ENCODE data around the gene QTRT2. TPM values are rescaled to one million over a fixed set of nuclear protein-coding genes. Genes with fewer than 3 reads are reported as not detected.

The QTRT2 gene
- 17.3 TPM for polyA plus RNA-seq (2013)

DNA sequence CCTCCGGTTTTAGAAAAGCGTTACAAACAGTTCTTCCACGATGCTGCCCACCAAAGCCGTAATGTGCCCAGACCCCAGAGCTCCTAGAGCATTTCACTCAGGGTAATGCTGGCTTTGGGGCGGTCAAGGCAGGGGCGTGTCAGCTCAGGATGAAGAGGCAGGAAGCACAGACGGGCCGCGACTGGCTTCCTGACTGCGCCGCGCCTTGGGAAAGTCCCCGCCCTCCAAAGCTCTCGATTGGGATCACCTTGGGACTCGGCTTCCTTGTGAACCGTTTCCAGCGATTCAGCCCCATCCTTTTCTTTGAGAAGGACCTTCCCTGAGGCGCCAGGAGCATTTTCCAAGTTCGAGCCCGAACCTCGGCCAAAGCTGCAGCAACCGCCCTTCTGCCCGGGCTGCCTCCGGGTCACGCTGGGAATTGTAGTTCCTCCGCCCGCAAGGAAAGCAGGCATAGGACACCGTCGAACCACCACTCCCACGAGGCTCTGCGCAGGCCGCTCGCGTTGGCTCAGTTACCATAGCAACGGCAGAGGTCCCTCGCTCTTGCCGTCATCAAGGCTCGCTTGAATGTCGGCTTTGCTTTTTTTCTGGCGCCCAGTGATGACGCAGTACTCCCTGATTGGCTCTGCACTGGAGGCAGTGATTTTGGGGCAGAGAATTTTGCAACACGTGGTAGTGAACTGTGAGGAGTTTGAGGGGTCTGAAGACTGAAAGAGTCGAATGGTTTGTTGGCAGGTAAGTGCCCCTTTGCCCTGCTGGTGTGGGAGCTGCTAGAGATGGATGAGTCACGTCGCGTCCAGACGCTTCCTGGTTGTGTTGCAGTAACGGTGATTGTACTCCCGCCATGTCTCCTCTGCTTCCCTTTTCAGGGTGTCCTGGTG lies at the start of gene QTRT2, which contains the start of gene CCDC191:
TSS of gene QTRT2 (plus strand) at position 608 of the 881 bp plus-strand sequence. CDS start 8,521 bp downstream, outside the sequence.
TSS of gene CCDC191 (minus strand) at position 397 of the 881 bp plus-strand sequence. CDS start at position 337, 60 bp downstream.
- H3K36me3 ChIP-seq (ENCODE audit: control insufficient read depth in 4 of 4, insufficient read depth in 4 of 4, low read length in 3 of 4): peaks cover 2 to 15% (median 6%) of the 10 kb centered on the region in 4 experiments
- no peaks in the 10 kb centered on the region for H3K9me3 ChIP-seq (ENCODE audit: control extremely low read depth in 1 of 5, control insufficient read depth in 4 of 5, insufficient read depth in 2 of 5, low read depth in 1 of 5, low read length in 4 of 5)
- DNase-seq: peak; percentile 99 to 100 (median 100)
- peak within 1 kb of the TSS; percentile 86 to 93 for H3K27ac ChIP-seq (ENCODE audit: insufficient read depth in 1 of 2, low read depth in 1 of 2, low read length in 2 of 2, poor library complexity in 1 of 2, severe bottlenecking in 2 of 2)
- peak within 1 kb of the TSS; percentile 81 to 100 (median 89) for H3K4me3 ChIP-seq (ENCODE audit: control insufficient read depth in 1 of 7, extremely low read depth in 1 of 7, insufficient read depth in 4 of 7, low read depth in 2 of 7, low read length in 6 of 7)
- ChIA-PET CTCF (interaction anchor here (1.1 to 2.0 kb wide), 2 partner anchors 208 to 212 kb away, joined by 3 to 7 read pairs; no protein-coding TSS in a partner anchor), POLR2A (interaction anchor here (0.5 kb wide), 1 partner anchor 1038 kb away, joined by 3 read pairs; no protein-coding TSS in a partner anchor)
- H3K27me3 ChIP-seq (replicated peaks in 2 of 5; ENCODE audit: control insufficient read depth in 4 of 5, insufficient read depth in 5 of 5, low read length in 4 of 5): no peaks in the 10 kb centered on the region
- peaks cover 4 to 28% (median 10%) of the 10 kb centered on the region in 4 experiments for H3K4me1 ChIP-seq (ENCODE audit: control extremely low read depth in 1 of 4, control insufficient read depth in 4 of 4, insufficient read depth in 4 of 4, low read length in 3 of 4)
- 0% methylated on average over 42 of the region's 49 CpGs for WGBS (ENCODE audit: insufficient coverage)

DNA sequence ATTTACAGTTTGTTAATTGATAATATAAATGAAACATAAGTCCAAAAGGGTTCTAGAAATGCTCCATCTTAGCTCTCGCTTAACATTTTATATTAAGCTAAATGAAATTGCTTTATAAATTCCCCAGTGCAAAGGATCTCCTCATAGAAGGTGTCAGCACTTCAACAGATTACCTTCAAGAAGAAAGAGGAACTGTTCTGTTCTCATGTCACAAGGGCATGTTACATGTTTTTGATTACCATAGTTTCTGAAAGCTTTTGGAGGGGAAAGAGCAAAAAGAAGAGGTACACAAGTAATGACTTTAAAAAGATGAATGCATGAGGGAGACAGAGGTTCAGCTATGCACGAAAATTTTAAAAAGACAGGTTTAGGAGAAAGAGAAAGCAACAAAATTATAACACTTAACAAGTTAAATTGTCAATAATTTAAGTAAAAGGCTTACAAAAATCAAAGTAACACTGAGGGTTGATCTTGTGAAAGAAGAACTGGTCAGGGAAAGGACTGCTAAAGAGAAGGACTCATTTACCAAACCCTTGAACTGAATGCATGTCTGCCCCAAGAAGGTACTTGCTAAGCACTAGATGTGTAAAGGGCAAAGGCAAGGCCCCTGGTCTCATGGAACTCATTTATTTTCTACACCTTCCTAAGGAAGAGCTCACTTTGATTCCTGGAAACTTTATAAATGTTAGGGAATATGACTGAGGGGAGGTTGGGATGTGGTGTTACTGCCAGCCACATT lies 45.3 kb upstream of the QTRT2 start:
- H3K9me3 ChIP-seq (ENCODE audit: control extremely low read depth in 1 of 5, control insufficient read depth in 4 of 5, insufficient read depth in 2 of 5, low read depth in 1 of 5, low read length in 4 of 5): no peaks in the 10 kb centered on the region
- ChIA-PET CTCF (interaction anchor here (0.6 to 1.1 kb wide), 3 partner anchors 11 to 204 kb away, joined by 3 to 4 read pairs (median 3); no protein-coding TSS in a partner anchor), POLR2A (no interaction called here)
- no peak overlapping the region for H3K4me3 ChIP-seq (ENCODE audit: control insufficient read depth in 1 of 7, extremely low read depth in 1 of 7, insufficient read depth in 4 of 7, low read depth in 2 of 7, low read length in 6 of 7)
- peaks cover 0 to 2% (median under 1%) of the 10 kb centered on the region in 4 experiments for H3K36me3 ChIP-seq (ENCODE audit: control insufficient read depth in 4 of 4, insufficient read depth in 4 of 4, low read length in 3 of 4)
- no peak overlapping the region for H3K27ac ChIP-seq (ENCODE audit: insufficient read depth in 1 of 2, low read depth in 1 of 2, low read length in 2 of 2, poor library complexity in 1 of 2, severe bottlenecking in 2 of 2)
- peak in 2 of 3 donors; percentile 14 to 21 for DNase-seq
- H3K4me1 ChIP-seq (ENCODE audit: control extremely low read depth in 1 of 4, control insufficient read depth in 4 of 4, insufficient read depth in 4 of 4, low read length in 3 of 4): no peaks in the 10 kb centered on the region
- H3K27me3 ChIP-seq (replicated peaks in 2 of 5; ENCODE audit: control insufficient read depth in 4 of 5, insufficient read depth in 5 of 5, low read length in 4 of 5): no peaks in the 10 kb centered on the region
- WGBS (ENCODE audit: insufficient coverage): no CpG with 5 or more reads among the region's 2 CpGs

DNA sequence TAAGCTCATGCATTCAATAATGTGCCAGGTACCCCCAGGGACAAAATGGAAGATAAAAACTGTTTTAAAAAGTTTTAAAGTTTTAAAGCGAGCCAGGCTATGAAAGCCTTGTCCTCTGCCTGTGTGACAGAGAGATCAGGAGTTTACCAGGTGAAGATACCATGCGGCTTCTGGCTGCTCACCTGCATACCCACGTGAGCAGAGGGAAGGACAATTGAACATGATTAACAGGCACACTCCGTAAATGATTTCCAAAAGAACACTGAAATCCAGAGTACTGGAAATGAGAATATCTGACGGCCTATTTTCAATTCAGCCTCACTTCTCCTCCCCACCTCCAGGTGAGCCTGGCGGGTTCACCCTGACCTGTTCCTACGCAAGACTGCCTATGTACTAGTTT lies 42.3 kb upstream of the QTRT2 start:
- peaks cover 0 to 3% (median 0%) of the 10 kb centered on the region in 4 experiments for H3K36me3 ChIP-seq (ENCODE audit: control insufficient read depth in 4 of 4, insufficient read depth in 4 of 4, low read length in 3 of 4)
- POLR2A ChIA-PET: no interaction called here
- H3K4me1 ChIP-seq (ENCODE audit: control extremely low read depth in 1 of 4, control insufficient read depth in 4 of 4, insufficient read depth in 4 of 4, low read length in 3 of 4): no peaks in the 10 kb centered on the region
- no peaks in the 10 kb centered on the region for H3K9me3 ChIP-seq (ENCODE audit: control extremely low read depth in 1 of 5, control insufficient read depth in 4 of 5, insufficient read depth in 2 of 5, low read depth in 1 of 5, low read length in 4 of 5)
- no peak overlapping the region for H3K4me3 ChIP-seq (ENCODE audit: control insufficient read depth in 1 of 7, extremely low read depth in 1 of 7, insufficient read depth in 4 of 7, low read depth in 2 of 7, low read length in 6 of 7)
- no peak overlapping the region for H3K27ac ChIP-seq (ENCODE audit: insufficient read depth in 1 of 2, low read depth in 1 of 2, low read length in 2 of 2, poor library complexity in 1 of 2, severe bottlenecking in 2 of 2)
- CTCF ChIA-PET: no interaction called here
- 100% methylated on average over 6 of the region's 7 CpGs for WGBS (ENCODE audit: insufficient coverage)
- DNase-seq: no peak
- no peaks in the 10 kb centered on the region for H3K27me3 ChIP-seq (replicated peaks in 2 of 5; ENCODE audit: control insufficient read depth in 4 of 5, insufficient read depth in 5 of 5, low read length in 4 of 5)

DNA sequence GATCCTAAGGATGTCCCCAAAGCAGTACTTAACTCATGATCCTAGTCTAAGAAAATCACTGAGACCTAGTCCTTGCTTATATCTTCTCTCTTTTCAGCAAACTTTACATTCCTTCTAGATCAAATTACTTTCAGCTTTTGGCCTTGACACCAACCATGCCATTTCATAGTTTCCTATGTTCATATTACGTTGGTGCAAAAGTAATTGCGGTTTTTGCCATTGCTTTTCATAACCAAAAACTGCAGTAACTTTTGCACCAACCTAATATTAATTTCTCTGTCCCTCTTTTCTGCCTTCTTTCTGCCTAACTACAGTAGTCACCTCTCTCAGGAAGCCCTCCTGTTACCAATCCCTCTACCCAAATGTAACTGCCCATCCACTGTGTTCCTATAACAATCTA lies 37.1 kb upstream of the QTRT2 start:
- ChIA-PET POLR2A (no interaction called here), CTCF (no interaction called here)

DNA sequence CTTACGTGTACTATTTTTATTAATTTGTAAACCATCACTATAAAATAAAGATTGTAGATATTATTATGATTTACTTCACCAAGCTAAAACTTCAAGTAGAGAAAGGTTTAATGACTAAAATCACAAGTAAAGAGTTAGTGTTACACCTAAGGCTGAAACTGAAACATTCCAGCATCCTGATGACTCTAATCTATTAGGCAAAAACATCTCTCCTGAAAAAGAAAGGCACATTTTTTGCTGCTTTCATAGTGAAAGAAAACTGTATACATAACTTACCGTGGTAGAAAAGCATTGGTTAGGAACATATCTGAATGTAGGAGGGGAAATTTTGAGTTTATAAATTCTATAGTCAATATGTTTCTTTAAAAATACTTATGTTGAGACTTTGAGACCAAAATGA lies 35.6 kb upstream of the QTRT2 start:
- no peaks in the 10 kb centered on the region for H3K9me3 ChIP-seq (ENCODE audit: control extremely low read depth in 1 of 5, control insufficient read depth in 4 of 5, insufficient read depth in 2 of 5, low read depth in 1 of 5, low read length in 4 of 5)
- H3K36me3 ChIP-seq (ENCODE audit: control insufficient read depth in 4 of 4, insufficient read depth in 4 of 4, low read length in 3 of 4): peaks cover 0 to 2% (median 0%) of the 10 kb centered on the region in 4 experiments
- ChIA-PET POLR2A (interaction anchor here (0.6 kb wide), 1 partner anchor 12 kb away, joined by 4 read pairs; no protein-coding TSS in a partner anchor), CTCF (no interaction called here)
- no peak for DNase-seq
- peaks cover 0 to 3% (median 0%) of the 10 kb centered on the region in 4 experiments for H3K4me1 ChIP-seq (ENCODE audit: control extremely low read depth in 1 of 4, control insufficient read depth in 4 of 4, insufficient read depth in 4 of 4, low read length in 3 of 4)
- no peak overlapping the region for H3K27ac ChIP-seq (ENCODE audit: insufficient read depth in 1 of 2, low read depth in 1 of 2, low read length in 2 of 2, poor library complexity in 1 of 2, severe bottlenecking in 2 of 2)
- H3K4me3 ChIP-seq (ENCODE audit: control insufficient read depth in 1 of 7, extremely low read depth in 1 of 7, insufficient read depth in 4 of 7, low read depth in 2 of 7, low read length in 6 of 7): no peak overlapping the region
- WGBS (ENCODE audit: insufficient coverage): no CpG with 5 or more reads among the region's 2 CpGs
- no peaks in the 10 kb centered on the region for H3K27me3 ChIP-seq (replicated peaks in 2 of 5; ENCODE audit: control insufficient read depth in 4 of 5, insufficient read depth in 5 of 5, low read length in 4 of 5)

More for the DNA sequence above, 37.1 kb upstream of the QTRT2 start:
- Histone ChIP-seq H3K4me1 (ENCODE audit: control extremely low read depth in 1 of 4, control insufficient read depth in 4 of 4, insufficient read depth in 4 of 4, low read length in 3 of 4) (peaks cover 0 to 3% (median 0%) of the 10 kb centered on the region in 4 experiments), H3K4me3 (ENCODE audit: control insufficient read depth in 1 of 7, extremely low read depth in 1 of 7, insufficient read depth in 4 of 7, low read depth in 2 of 7, low read length in 6 of 7) (no peak overlapping the region), H3K9me3 (ENCODE audit: control extremely low read depth in 1 of 5, control insufficient read depth in 4 of 5, insufficient read depth in 2 of 5, low read depth in 1 of 5, low read length in 4 of 5) (no peaks in the 10 kb centered on the region), H3K27me3 (replicated peaks in 2 of 5; ENCODE audit: control insufficient read depth in 4 of 5, insufficient read depth in 5 of 5, low read length in 4 of 5) (no peaks in the 10 kb centered on the region), H3K27ac (ENCODE audit: insufficient read depth in 1 of 2, low read depth in 1 of 2, low read length in 2 of 2, poor library complexity in 1 of 2, severe bottlenecking in 2 of 2) (no peak overlapping the region), H3K36me3 (ENCODE audit: control insufficient read depth in 4 of 4, insufficient read depth in 4 of 4, low read length in 3 of 4) (peaks cover 0 to 2% (median 0%) of the 10 kb centered on the region in 4 experiments)
- 100% methylated on average over 2 of the region's 2 CpGs for WGBS (ENCODE audit: insufficient coverage)
- DNase-seq: no peak

DNA sequence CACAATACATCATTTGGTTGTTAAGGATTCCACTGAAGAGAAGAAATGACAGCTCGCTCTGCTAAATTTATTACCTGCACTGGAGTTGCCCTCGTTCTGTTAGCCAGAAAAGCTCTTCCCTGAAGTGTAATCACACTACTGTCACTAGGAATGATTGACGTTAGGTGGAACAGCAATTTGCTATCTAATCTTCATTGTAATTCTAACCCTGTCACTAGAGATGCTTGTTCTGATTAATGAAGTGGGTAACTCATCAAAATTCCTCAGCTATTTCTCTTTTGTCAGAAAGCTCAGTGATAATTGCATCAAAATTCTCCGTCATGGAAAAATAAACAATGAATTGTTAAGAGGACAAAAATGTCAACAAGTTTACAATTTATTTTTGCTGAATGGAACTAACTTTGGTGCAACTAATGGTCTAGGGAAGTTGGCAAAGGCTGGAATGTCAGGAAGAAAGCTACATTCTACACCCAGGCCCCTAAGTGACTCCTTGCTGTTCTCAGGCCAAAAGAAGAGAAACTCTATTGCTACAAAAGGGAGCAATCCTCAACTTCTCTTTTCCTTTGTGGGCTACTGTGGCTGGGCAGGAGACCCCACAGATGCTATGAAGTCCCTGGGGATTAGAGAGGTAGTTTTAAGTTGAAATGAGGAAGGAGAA lies 34.3 kb upstream of the QTRT2 start:
- WGBS (ENCODE audit: insufficient coverage): 97% methylated on average over 4 of the region's 4 CpGs
- Histone ChIP-seq H3K4me1 (ENCODE audit: control extremely low read depth in 1 of 4, control insufficient read depth in 4 of 4, insufficient read depth in 4 of 4, low read length in 3 of 4) (peaks cover 0 to 3% (median 0%) of the 10 kb centered on the region in 4 experiments), H3K27me3 (replicated peaks in 2 of 5; ENCODE audit: control insufficient read depth in 4 of 5, insufficient read depth in 5 of 5, low read length in 4 of 5) (no peaks in the 10 kb centered on the region), H3K9me3 (ENCODE audit: control extremely low read depth in 1 of 5, control insufficient read depth in 4 of 5, insufficient read depth in 2 of 5, low read depth in 1 of 5, low read length in 4 of 5) (no peaks in the 10 kb centered on the region), H3K27ac (ENCODE audit: insufficient read depth in 1 of 2, low read depth in 1 of 2, low read length in 2 of 2, poor library complexity in 1 of 2, severe bottlenecking in 2 of 2) (no peak overlapping the region), H3K36me3 (ENCODE audit: control insufficient read depth in 4 of 4, insufficient read depth in 4 of 4, low read length in 3 of 4) (peaks cover 0 to under 1% (median 0%) of the 10 kb centered on the region in 4 experiments), H3K4me3 (ENCODE audit: control insufficient read depth in 1 of 7, extremely low read depth in 1 of 7, insufficient read depth in 4 of 7, low read depth in 2 of 7, low read length in 6 of 7) (no peak overlapping the region)
- ChIA-PET CTCF (interaction anchor here (0.8 kb wide), 1 partner anchor 11 kb away, joined by 3 read pairs; no protein-coding TSS in a partner anchor), POLR2A (no interaction called here)
- no peak for DNase-seq

Measured in common myeloid progenitor, CD34-positive (primary cell).